Activated CD4-positive, alpha-beta T cell treated with anti-CD3 and anti-CD28 coated beads for 1 hour (primary cell): ENCODE measurements around the gene PLPP4.
"Not testable (repeated sequence)": the region's sequence is repeated elsewhere in the genome, so short reads cannot be mapped to it uniquely, and the experiment has no call there.

Source experiments
- DNase-seq: peaks from one replicate; pipeline ENCODE4 v3.0.0-alpha.2; 2020

PLPP4 gene

GRCh38 chr10:120492346-120492745, 35.3 kb downstream of the PLPP4 start:
- DNase-seq: no peak

GRCh38 chr10:120493411-120494312, 36.6 kb downstream of the PLPP4 start:
- no peak for DNase-seq

GRCh38 chr10:120494313-120494710, 37.3 kb downstream of the PLPP4 start:
- DNase-seq: no peak

DNA sequence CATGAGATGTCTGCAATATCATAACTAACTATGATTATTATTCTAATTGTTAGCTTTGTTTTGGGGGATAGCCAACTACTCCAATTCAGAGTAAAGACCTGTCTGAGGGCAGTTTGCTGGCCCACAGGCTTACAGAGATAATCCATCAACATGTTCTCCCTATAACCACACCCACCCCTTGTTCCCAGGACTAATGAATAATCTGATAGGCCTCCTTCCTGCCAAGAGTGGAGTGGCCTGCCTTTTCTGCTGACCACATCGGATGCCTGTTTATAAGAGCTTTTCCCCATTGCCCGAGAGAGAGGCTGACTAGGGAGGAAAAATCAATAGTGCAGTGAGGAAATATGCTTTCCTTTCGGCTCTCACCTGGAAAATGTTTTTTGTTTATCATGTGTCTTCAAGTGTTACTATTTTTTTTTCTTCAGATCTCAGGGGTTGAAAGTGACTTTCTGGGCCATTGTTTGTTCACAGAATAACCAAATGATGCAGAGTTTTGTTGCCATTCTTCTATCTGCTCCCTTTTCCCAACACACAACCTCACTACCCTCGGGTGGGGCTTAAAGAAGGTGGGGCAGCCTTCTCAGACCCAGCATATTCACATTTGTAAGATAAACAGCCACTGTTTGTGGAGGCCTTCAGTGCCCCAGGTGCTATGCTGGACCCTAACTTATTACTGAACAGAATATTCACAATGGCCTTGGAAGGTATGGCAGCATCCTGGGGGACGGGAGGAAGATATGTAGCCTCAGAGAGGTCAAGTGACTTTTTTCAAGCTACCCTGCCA, 38.4 kb downstream of the PLPP4 start:
- no peak for DNase-seq

DNA sequence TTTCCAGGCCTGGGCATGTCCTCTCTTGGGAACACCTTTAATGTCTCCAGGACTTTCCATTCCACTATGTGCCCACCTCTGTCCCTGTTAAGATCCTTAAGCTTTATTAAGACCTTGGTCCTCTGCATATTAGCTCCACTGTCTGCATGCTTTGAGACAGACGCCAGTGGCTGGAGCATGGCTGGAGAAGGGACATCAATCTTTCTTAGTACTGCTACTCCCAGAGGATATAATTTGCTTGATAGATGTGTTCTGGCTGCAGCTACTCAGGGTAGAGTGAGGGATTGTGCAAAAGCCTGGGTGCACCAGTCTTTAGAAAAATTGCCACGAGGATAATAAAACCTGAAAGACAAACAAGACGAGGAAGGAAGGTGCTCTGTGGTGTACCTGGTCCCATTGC, 42.9 kb downstream of the PLPP4 start:
- no peak for DNase-seq

DNA sequence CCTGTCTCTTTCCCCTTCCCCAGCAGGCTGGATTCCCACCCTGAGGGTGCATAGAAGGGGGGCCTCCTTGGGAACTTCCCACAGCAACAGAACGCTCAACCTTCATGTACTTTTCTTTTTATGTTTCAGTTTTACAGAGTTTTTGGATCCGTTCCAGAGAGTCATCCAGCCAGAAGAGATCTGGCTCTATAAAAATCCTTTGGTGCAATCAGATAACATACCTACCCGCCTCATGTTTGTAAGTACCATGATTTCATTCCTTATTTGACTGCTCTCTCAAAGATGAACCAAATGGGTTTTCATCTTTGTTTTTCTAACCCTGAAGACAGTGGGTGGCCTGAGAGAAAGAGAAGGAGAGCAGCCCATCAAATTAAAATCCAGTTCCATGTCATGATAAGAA, 46.7 kb downstream of the PLPP4 start:
- DNase-seq: no peak

DNA sequence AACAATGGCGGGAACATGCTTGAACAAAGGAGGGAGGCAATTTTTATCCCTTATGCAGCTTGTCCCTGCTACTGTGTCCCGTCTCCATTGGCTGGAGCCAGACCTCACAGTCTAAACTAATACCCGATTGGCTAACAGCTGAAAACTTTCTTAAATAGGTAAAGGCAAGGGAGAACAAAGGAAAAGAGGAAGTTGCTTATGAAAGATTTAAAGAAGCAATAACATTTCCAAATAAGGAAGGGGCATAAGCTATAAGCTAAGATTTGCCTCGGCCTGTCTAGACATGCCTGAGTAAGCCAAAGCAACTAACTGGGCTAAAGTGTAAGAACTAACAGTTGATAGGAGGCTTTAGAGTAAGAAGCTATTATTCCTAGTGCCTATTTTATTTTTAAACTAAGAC, 47.2 kb downstream of the PLPP4 start:
- DNase-seq: not testable (repeated sequence)

- no peak for DNase-seq
These were observed 48.0 kb downstream of the PLPP4 start for GRCh38 chr10:120505056-120505455.

GRCh38 chr10:120505866-120506265, 48.8 kb downstream of the PLPP4 start:
- no peak for DNase-seq

GRCh38 chr10:120506674-120507073, 49.6 kb downstream of the PLPP4 start:
- no peak for DNase-seq

DNA sequence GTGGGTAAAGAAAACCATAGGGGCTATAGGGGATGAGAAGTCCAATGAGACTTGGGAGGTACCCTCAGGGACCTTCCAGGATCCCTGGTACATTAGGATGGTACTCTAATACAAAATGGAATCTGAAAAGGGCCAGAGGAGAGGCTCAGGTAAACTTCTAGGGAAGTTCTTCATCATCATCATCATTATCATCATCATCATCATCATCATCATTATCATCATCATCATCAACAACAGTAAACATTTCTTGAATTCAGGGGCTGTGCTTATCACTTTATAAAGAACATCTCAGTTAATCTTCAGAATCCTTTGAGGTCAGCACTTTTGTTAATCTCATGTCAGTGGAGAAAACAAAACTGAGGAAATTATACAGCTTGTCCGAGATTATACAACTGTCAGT, 50.1 kb downstream of the PLPP4 start:
- DNase-seq: no peak

DNA sequence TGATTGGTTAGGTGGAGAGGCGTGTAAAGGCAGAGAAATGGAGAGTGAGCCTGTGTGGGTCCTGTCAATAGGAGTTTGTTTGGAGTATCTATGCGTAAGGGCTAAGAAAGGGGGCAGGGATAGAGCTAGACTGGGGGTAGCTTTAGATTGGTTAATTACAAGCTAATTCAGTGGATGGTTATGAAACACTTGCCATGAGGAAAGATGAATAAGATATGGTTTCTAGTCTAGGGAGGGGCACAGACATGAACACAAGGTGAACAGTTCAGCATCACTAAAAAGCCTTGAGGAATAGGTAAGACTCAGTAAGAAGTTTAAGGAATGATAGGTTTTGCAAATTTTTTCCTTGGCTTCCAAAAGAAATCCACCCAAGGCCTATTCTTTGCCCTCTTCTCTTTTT, 50.6 kb downstream of the PLPP4 start:
- DNase-seq: no peak

DNA sequence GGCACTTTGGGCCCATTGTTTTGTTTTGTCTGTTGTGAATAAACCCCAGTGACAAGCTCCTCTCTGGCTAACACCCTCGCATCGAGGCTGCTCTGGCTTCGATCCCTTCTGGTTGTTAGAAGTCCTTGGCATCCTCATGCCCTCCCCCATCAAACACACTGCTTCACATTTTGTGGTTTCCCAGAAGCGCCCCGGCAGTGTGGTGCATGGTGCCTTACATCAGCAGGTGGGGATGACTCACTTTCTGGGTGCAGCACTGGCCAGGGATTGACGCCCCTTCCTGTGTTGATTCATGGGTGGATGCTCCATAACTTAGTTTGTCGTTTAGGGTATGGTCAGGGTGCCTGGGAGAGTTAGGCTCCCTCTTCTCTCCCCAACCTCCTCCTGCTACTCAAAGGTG, 51.4 kb downstream of the PLPP4 start:
- no peak for DNase-seq

- DNase-seq: no peak
These were observed 51.9 kb downstream of the PLPP4 start for GRCh38 chr10:120508966-120509365.

- DNase-seq: no peak
These were observed 54.1 kb downstream of the PLPP4 start for GRCh38 chr10:120511165-120511564.

DNA sequence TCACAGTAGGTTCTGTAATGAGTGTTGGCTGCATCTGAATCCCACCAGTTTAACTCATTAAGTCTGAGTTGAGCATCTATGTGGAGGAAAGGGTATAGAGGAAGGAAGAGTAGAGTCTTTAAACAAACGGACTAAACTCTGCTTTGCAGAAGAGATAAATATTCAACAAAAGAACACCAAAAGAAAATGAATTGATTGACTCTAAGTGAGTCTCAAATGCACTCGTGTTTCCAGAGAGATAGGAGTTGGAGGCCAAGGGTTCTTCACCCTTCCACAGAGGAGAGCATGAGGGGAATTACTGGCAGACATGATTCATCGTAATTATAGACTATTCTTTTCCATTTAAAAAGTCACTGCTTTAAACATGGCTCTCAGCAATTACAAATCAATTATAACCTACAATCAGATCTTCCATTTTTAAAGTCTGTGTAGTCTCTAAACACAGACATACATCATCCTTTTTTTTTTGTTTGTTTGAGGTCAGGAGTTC, 56.3 kb downstream of the PLPP4 start:
- DNase-seq: no peak

- no peak for DNase-seq
These were observed 57.1 kb downstream of the PLPP4 start for GRCh38 chr10:120514035-120514620.

- DNase-seq: no peak
These were observed 57.9 kb downstream of the PLPP4 start for GRCh38 chr10:120514959-120515358.

DNA sequence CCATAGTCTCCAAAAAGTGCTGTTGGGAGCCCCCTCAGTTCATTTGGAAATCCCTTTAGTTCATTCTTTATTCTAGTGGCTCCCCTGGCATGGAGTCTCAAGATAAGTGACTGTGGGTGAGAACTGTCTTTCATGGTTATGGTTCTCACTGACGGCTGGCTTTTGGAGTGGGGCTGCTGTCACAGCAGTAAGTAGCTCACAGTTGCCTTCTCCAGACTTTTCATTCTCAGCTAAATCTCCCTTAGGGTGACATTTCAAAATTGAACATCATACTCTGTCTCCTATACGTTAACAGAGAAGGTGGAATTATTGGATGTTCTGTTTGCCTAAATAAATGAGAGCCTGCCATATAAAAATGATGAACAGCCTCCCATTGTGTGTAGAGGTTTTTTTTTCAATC, 58.7 kb downstream of the PLPP4 start:
- DNase-seq: no peak

DNA sequence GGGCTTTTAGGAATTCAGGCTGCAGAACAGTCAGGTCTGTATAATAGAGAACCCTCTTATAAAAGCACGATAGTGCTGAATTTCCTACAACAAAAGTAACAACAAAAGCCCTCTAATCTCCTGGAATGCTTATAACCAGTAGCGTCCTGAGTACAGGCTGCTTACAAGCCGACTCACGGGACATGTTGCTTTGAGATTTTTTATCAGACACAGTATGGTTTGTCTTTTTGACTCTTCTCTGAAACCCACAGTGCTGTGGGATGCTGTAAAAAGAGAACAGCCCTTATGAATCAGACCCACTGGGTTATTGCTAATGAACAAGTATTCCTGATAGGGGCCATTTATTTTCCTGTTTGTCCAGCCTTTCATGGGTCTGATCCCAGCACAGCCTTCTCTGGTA, 59.4 kb downstream of the PLPP4 start:
- no peak for DNase-seq

GRCh38 chr10:120517196-120517595, 60.2 kb downstream of the PLPP4 start:
- no peak for DNase-seq

GRCh38 chr10:120517881-120518484, 61.0 kb downstream of the PLPP4 start:
- no peak for DNase-seq

DNA sequence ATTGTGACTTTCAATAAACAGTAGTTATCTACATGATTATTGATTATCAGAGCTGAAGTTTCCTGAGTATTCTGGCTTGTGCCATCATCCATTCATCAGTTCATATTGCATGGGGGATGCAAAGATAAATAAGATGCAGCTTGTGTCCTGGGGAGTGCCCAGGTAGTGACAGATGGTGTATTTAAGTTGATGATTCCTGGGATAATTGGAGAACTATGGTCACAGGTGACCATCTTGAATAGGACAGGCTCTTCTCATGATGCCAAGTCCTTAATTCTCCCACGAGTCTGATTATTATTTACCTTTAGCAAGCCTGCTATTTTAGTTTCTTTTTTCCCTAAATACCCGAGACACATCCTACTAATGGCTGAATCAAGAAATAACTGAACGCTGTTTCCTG, 64.9 kb downstream of the PLPP4 start:
- no peak for DNase-seq
